Endothelial cell of hepatic sinusoid (primary cell): ENCODE measurements around the gene ELSPBP1.
"Not testable (repeated sequence)": the region's sequence is repeated elsewhere in the genome, so short reads cannot be mapped to it uniquely, and the experiment has no call there.

ENCODE experiments used
- in situ Hi-C: cut with HindIII; loops from 2 replicates; pipeline ENCODE4 v1.10.0; 2017; ENCODE audit warnings: low sequenced_read_pairs

The ELSPBP1 gene

DNA sequence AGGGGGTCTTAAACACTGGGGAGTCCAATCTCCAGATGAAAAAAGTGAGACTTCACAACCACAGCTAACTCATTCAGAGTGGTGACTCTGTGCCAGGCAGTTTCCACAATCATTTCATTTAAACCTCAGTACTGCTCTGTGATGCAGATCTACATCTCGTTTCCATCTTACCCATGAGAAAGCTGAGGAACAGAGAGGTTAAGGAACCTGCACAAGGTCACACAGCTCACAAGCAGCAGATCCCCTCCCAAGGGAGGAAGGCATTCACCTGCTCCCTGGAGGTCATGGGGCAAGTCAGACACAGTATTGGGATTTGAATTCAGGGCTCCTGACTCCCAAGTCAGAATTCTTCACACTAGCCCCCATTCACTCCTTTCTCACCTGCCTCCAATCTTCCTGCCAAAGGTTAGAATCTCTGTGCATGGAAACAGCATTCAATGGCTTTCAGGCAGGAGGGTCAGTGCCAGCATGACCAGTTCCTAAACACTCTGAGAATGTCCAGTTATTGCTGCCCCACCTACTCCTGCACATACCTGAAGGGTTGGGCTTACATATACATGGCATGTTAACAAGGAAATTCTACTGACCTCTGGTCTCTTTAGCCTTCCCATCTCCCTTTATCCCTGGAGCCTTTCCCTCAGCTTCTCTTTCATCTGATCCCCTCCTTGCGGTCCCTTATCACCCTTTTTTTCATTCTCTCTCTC, 47.6 kb downstream of the ELSPBP1 start:
- in situ Hi-C loops, result no loop called here

DNA sequence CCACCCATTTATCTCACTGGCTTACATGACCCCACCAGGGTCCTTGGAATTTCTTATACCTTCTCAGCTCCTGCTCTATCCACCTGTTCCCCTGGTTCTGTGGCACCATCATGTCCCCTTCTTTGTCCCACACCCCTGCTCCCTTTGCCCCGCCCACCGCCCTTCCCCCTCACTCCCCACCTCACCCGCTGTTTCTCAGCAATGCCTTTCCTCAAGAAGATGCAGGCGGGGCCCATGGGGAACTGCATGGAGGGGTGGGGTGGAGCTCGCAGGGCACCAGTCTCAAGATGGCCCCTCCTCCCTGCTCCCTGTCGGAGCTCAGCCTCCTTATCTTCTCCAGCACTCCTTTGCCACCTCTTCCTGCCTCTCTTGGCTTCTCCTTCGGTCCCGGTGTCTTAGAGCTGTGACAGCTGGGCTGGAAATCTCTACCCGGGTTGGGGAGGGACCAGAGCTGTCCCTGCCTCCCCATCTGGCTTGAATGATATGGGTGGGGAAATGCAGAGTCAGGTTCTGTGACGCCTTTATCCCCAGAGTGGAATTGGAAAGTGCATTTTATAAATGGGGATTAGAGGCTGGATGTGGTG, 49.3 kb downstream of the ELSPBP1 start, which contains the start of gene CABP5:
Gene CABP5 (minus strand): TSS at position 405 of the 584 bp plus-strand sequence. CDS start 157 bp downstream, at position 248.
- in situ Hi-C loops, result no loop called here

DNA sequence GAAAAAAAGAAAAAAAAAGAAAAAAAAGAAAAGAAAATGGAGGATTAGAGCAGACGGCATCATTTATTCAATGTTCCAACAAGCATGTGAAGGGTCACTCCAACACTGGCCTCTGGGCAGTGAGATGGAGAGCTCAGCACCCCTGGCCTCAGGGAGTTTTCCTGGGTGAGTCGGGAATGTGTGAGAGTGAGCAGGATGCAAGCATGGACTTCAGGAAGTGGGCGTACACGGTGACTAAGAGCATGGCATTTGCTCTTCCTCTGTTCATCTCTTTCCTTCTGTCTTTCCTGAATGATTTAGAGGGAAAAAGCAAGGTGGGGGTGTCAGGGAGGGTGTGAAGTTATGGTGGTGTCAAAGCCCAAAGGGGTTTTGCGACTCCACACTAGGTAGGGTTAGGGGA, 50.1 kb downstream of the ELSPBP1 start:
- in situ Hi-C loops, result no loop called here

DNA sequence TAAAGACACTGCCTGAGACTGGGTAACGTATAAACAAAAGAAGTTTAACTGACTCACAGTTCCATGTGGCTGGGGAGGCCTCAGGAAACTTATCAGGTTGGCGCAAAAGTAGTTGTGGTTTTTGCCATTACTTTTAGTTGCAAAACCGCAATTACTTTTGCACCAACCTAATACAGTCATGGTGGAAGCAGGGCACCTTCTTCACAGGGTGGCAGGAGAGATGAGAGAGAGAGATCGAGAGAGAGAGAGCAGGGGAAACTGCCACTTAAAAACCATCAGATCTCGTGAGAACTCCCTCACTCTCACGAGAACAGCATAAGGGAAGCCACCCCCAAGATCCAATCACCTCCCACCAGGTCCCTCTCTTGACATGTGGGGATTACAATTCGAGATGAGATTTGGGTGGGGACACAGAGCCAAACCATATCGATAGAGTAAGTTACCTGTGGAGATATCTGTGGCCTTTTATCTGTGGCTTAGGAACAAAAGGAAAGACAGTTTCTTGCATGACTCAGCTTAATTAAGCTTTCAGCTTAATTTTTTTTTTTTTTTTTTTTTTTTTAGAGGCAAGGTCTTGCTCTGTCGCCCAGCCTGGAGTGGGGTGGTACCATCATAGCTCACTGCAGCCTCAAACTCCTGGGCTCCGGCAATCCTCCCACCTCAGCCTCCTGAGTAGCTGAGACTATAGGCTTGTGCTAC, 57.1 kb downstream of the ELSPBP1 start:
- in situ Hi-C loops, result loop anchor here (5.0 kb wide), 1 partner anchor 41 kb away; no protein-coding TSS in a partner anchor

DNA sequence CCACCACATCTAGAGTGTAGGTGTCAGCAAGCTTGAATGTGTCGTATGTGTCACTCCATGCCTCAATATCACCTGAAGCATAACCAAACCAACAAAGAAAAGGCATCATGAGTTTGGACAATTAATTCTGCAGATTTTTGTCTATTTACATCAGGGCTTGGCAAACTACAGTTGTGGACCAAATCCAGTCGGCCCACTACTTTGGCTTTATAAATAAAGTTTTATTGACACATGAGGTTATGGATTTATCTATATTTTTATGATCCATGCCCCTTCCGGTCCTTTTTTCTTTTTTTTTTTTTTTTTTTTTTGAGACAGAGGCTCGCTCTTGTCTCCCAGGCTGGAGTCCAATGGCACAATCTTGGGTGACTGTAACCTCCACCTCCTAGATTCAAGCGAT, 58.6 kb downstream of the ELSPBP1 start:
- in situ Hi-C loops, result loop anchor here (5.0 kb wide), 1 partner anchor 39 kb away; no protein-coding TSS in a partner anchor

DNA sequence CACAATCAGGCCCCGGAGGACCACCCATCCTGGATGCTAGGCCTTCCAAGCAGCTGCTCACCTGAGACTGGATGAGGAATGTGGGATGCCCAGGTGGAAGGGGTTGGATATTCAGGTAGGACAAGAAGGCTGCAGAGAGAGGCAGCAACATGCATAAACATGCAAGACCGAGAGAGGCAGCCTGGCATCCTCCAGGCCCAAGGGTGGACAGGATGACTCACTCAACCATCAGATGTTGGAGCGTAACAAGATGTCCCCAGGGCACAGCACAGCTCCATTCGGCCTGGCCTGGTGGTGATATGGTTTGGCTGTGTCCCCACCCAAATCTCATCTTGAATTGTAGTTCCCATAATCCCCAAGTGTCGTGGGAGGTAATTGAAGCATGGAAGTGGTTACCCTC, 59.4 kb downstream of the ELSPBP1 start:
- in situ Hi-C loops, result loop anchor here (5.0 kb wide), 1 partner anchor 38 kb away; no protein-coding TSS in a partner anchor

DNA sequence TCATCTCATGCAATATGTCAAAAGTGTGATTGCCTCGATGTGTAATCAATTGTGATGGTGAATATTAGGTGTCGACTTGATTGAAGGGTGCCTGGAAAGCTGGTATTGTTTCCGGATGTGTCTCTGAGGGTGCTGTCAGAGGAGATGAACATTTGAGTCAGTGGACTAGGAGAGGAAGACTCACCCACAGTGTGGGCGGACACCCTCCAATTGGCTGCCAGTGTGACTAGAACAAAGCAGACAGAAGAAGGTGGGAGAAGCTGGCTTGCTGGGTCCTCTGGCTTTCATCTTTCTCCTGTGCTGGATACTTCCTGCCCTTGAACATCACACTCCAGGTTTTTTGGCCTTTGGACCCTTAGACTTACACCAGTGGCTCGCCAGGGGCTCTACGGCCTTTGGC, 64.9 kb downstream of the ELSPBP1 start:
- in situ Hi-C loops, result no loop called here

DNA sequence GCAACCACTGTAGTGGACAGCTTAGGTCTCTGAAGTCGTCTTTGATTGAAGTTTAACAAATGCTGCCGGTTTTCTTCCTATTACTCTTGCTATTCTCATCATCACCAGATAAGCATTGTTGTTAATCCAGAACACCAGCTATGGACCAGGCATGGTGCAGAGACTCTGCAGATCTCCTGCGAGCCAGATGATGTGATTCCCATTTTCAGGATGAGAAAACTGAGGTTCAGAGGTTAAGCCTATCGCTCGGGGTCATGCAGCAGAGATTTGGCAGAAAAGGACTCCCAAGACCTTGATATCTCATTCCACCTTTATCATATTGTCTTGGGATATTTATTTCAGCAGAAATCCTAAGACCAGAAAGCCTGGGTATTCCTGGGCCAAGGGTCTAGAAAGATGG, 65.9 kb downstream of the ELSPBP1 start:
- in situ Hi-C loops, result no loop called here

DNA sequence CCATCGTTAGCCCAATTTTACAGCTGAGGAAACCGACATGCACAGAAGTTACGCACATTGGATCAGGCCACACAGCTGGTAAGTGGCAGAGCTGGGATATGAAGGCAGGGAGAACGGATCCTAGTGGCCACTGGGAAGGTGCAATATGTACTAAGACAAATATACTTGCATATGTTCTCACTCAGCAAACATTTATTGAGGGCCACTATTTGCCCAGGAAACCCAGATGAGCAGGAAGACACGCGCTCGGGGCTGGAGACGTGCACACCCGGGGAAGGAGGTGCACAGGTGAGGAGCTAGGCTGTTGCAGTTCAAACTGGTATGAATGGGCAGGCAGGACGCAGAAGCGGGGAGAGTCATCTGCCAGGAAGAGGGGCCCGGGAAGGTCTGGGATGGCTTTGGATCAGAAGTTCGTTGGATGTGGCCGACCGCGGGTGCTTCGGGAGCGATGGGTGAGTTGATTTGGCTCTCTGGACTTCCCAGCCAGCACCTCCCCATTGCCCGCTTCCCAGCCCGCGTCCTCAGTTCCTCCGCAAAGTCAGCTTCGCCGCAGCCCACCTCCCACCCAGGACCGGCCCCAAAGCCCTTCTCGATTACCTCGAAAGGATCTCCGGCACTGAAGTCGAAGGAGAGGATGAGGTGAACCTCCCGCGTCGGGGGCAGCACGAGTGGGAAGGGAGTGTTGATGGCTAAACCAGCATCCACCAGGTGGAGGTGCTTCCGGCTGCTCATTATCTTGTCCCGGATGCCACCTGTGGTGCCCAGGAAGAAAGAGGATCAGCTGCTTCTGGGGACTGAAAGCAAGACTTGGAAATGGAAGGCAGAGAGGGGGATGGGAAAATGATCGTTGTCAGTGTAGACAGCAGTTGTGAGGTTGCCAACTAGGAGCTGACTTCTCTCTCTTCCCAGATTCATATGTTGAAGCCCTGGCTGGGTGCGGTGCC, 67.2 kb downstream of the ELSPBP1 start:
- in situ Hi-C loops, result no loop called here

DNA sequence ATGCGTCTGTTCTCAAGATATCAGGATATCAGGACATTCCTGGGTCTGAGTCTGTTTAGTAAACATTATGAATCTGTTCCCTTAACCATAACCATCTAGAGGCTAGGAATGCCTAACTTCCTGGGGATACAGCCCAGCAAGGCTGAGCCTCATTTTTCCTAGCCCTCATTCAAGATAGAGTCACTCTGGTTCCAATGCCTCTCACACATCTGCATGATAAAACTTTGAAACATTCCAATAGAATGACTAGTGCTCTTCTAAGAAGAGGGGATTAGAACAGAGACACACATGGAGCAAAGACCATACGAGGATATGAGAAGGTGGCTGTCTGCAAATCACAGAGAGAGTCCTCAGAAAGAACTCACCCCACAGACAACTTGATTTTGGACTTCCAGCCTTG, 70.1 kb downstream of the ELSPBP1 start:
- in situ Hi-C loops, result no loop called here

DNA sequence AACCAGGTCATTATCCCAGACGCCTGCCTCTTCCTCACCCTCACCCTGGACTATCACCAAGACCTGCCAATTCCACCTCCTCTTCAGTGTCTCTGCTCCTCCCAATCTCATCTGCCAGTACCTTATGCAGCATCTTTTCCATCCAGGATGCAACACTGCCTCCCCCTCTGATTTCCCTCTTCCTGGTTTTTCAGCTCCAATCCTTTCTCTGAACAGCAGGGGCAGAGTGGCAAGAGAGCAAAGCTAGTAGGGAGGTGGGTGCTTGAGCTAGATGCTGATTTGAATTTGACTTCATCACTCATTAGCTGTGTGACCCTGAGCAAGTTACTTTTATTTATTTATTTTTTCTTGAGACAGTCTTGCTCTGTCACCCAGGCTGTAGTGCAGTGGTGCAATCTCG, 75.0 kb downstream of the ELSPBP1 start:
- in situ Hi-C loops, result no loop called here

DNA sequence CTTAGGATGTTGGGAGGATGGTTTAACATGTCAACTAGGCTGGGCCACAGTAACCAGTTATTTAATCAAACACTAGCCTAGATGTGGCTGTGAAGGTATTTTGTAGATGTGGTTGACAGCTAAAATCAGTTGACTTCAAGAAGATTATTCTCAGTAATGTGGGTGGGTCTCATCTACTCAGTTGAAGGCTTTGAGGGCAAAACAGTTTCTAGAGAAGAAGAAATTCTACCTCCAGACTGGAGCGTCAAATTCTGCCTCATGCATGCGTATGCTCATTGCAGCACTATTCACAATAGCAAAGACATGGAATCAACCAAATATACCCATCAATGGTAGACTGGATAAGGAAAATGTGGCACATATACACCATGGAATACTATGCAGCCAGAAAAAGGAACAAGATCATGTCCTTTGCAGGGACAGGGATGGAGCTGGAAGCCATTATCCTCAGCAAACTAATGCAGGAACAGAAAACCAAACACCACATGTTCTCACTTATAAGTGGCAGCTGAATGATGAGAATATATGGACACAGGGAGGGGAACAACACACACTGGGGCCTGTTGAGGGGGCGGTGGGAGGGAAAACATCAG, 75.8 kb downstream of the ELSPBP1 start:
- in situ Hi-C loops, result not testable (repeated sequence)
